Measurements from ENCODE around the gene EVC. TPM values are rescaled to one million over a fixed set of nuclear protein-coding genes. Genes with fewer than 3 reads are reported as not detected.
A peak's percentile ranks its signal among the peaks of the same experiment; 100 is the strongest.

EVC gene
- total RNA-seq (2021; fragmentation: NEBNext Ultra II Directional; extraction: Animal tissue kit (Norgen Biotek cat#: 25700)) (9.8 and 11.3 TPM in 2 replicates), polyA plus RNA-seq (2011; rRNA removed) (2.6 and 5.1 TPM in 2 replicates), polyA minus RNA-seq (2011; rRNA and poly(A)+ RNA removed) (4.2 and 6.9 TPM in 2 replicates)
- polyA plus RNA-seq (2011; cell fraction: cytosol; rRNA removed) = 3.3 TPM
- 14.4 TPM for polyA plus RNA-seq (2011; cell fraction: nucleus; rRNA removed)
- 4.8 to 5.9 TPM (median 5.2 TPM) in 4 replicates for polyA plus RNA-seq (2012, experiment 1 of 2)
- 2.9 TPM for polyA plus RNA-seq (2012, experiment 2 of 2)
- polyA plus RNA-seq (2013, experiment 1 of 2) = 4.0 TPM
- polyA plus RNA-seq (2013, experiment 2 of 2) = 4.6 TPM
- 8.1 TPM for polyA minus RNA-seq (2011; cell fraction: cytosol; rRNA and poly(A)+ RNA removed)
- 23.4 TPM for polyA minus RNA-seq (2011; cell fraction: nucleus; rRNA and poly(A)+ RNA removed)
- long read RNA-seq, experiment 1, partial matches to known transcripts = 0 of 3 reads
- long read RNA-seq, experiment 1, other reads (novel, unspliced or antisense) = 3 of 3 reads
- long read RNA-seq, experiment 2, partial matches to known transcripts = 0 of 3 reads
- long read RNA-seq, experiment 2, other reads (novel, unspliced or antisense) = 3 of 3 reads

DNA sequence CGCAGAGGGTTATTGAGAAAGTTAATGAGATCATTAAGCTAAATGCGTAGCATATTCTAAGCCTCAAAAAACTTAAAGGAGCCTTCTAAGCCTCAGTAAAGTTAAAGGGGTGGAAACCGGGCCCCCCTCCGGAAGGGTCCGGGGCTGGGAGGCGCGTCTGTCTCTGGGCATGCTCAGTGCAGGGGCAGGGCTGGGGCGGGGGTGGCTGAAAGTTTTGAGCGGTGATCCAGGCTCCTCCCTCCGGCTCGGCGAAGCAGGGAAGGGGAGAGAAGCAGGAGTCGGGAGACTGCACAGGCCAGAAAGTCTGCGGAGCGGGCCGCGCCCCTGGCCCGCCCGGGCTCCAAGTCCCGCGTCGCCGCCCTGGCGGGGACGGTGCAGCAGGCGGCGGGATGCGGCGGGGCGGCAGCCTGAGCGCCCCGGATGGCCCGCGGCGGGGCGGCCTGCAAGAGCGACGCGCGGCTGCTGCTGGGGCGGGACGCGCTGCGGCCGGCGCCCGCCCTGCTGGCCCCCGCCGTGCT, at the start of gene EVC:
EVC (plus strand) TSS at position 241 of the 518 bp plus-strand sequence; CDS start at position 421, 180 bp downstream.
- DNase-seq (ENCODE audit: low read depth in 1 of 2, low spot score in 2 of 2) = peak in 1 of 2 experiments; percentile 85
- H3K9me3 ChIP-seq (ENCODE audit: insufficient read depth in 2 of 2, low read depth in 1 of 2, low read length in 1 of 2) = peaks cover 3 to 6% of the 10 kb centered on the region in 2 experiments; a peak in 2 of 4 replicates
- H2AFZ ChIP-seq (ENCODE audit: low read length) = peak within 1 kb of the TSS; percentile 79; the same call in 1 of the 2 replicates
- FAIRE-seq = no peak
- H2BK15ac ChIP-seq (ENCODE audit: low read length) = peak within 1 kb of the TSS; percentile 61; the same call in 1 of the 2 replicates
- H3K4me2 ChIP-seq (ENCODE audit: insufficient read depth in 1 of 2, low read depth in 2 of 2, low read length in 2 of 2) = peak within 1 kb of the TSS; percentile 64 to 88
- peak within 1 kb of the TSS in 3 of 4 experiments; percentile 1 to 79 (median 19); a peak in 1 of 7 replicates for H3K9ac ChIP-seq (replicated peaks in 1 of 4; ENCODE audit: extremely low read depth in 1 of 4, low read depth in 3 of 4, low read length in 3 of 4)
- no peak within 1 kb of the TSS for H3K14ac ChIP-seq (ENCODE audit: insufficient read length)
- peak within 1 kb of the TSS; percentile 49 for H3K4ac ChIP-seq (replicated peaks; ENCODE audit: insufficient read length, low read depth, low read length)
- no peak within 1 kb of the TSS for H3K27ac ChIP-seq (ENCODE audit: low read depth, low read length)
- H3K56ac ChIP-seq (replicated peaks; ENCODE audit: insufficient read length, low read depth, low read length) = no peak within 1 kb of the TSS
- H3K23me2 ChIP-seq (ENCODE audit: low read depth, low read length) = peaks cover 22% of the 10 kb centered on the region; the same call in 1 of the 2 replicates
- peak within 1 kb of the TSS; percentile 40 to 68 (median 52) for H3K4me3 ChIP-seq (ENCODE audit: extremely low read depth in 1 of 4, insufficient read depth in 2 of 4, low read depth in 3 of 4, low read length in 4 of 4)
- no peak within 1 kb of the TSS; the same call in 1 of the 2 replicates for H2BK20ac ChIP-seq (ENCODE audit: low read length)
- no peak within 1 kb of the TSS; the same call in 1 of the 2 replicates for H2BK12ac ChIP-seq (ENCODE audit: low read depth, low read length)
- no peak within 1 kb of the TSS for H2BK120ac ChIP-seq (replicated peaks; ENCODE audit: low read depth, low read length)
- H3K36me3 ChIP-seq (ENCODE audit: control insufficient read depth in 2 of 4, insufficient read depth in 4 of 4, low read length in 3 of 4) = peaks cover 0 to 7% (median 0%) of the 10 kb centered on the region in 4 experiments; a peak in 1 of 8 replicates
- H2AK5ac ChIP-seq (ENCODE audit: low read depth, low read length) = peak within 1 kb of the TSS; percentile 26; the same call in 1 of the 2 replicates
- H3K18ac ChIP-seq (ENCODE audit: extremely low read depth, low read length) = peak within 1 kb of the TSS; percentile 71
- H3K79me2 ChIP-seq (ENCODE audit: control insufficient read depth in 1 of 2, insufficient read depth in 2 of 2, low read length in 2 of 2) = no peaks in the 10 kb centered on the region
- no peak within 1 kb of the TSS for H3K23ac ChIP-seq (ENCODE audit: insufficient read length)
- peak within 1 kb of the TSS; percentile 42; the same call in 1 of the 2 replicates for H4K8ac ChIP-seq (ENCODE audit: extremely low read depth, insufficient read depth, low read length)
- no peaks in the 10 kb centered on the region; the same call in 1 of the 2 replicates for H3K79me1 ChIP-seq (ENCODE audit: low read depth, low read length)
- H4K5ac ChIP-seq (ENCODE audit: insufficient read length, low read depth, low read length) = no peak within 1 kb of the TSS
- H4K91ac ChIP-seq (replicated peaks; ENCODE audit: insufficient read length, low read length) = no peak within 1 kb of the TSS
- POLR2A ChIA-PET (ENCODE audit: partially characterized antibody) = no interaction called here
- peak within 1 kb of the TSS; percentile 9; the same call in 1 of the 2 replicates for H2BK5ac ChIP-seq (ENCODE audit: low read depth, low read length)
- peaks cover 0 to 19% (median 15%) of the 10 kb centered on the region in 4 experiments; a peak in 4 of 7 replicates for H3K27me3 ChIP-seq (replicated peaks in 1 of 4; ENCODE audit: control insufficient read depth in 3 of 4, extremely low read depth in 1 of 4, insufficient read depth in 3 of 4, low read length in 3 of 4)
- CTCF ChIA-PET (ENCODE audit: partially characterized antibody) = interaction anchor here (0.6 to 2.0 kb wide), 8 partner anchors 13 to 1346 kb away, joined by 3 to 6 read pairs (median 4); no protein-coding TSS in a partner anchor
- peaks cover 3 to 19% (median 11%) of the 10 kb centered on the region in 4 experiments for H3K4me1 ChIP-seq (replicated peaks in 1 of 4; ENCODE audit: control insufficient read depth in 3 of 4, insufficient read depth in 4 of 4, low read length in 3 of 4)
- 3% methylated on average over 24 of the region's 49 CpGs; no CpG with 5 or more reads in 1 of the 2 experiments for WGBS, 2 experiments (ENCODE audit: extremely low coverage in 1 of 2, insufficient coverage in 1 of 2, insufficient read length in 1 of 2, insufficient replicate concordance in 2 of 2, low coverage in 1 of 2, low lambda C conversion rate in 2 of 2, missing lambda C conversion rate in 1 of 2)
- H4K20me1 ChIP-seq (replicated peaks in 1 of 2; ENCODE audit: control insufficient read depth in 1 of 2, insufficient read depth in 2 of 2, low read length in 2 of 2) = peaks cover 4 to 5% of the 10 kb centered on the region in 2 experiments
- peak in 1 of 2 experiments; percentile 47; a peak in 1 of 3 replicates for TF ChIP-seq POLR2A (IDR thresholded peaks at IDR 0.05; ENCODE audit: control extremely low read depth in 1 of 2, low read depth in 2 of 2, low read length in 2 of 2)
- TF ChIP-seq RXRA (IDR thresholded peaks at IDR 0.05; ENCODE audit: insufficient read depth, low read depth, low read length) = no peak
- TF ChIP-seq TAF1 (IDR thresholded peaks at IDR 0.05; ENCODE audit: low read depth, low read length) = 0 out of 2 replicates have a peak, but pooled peaks have one; percentile 55
- TF ChIP-seq, protein P1, sequence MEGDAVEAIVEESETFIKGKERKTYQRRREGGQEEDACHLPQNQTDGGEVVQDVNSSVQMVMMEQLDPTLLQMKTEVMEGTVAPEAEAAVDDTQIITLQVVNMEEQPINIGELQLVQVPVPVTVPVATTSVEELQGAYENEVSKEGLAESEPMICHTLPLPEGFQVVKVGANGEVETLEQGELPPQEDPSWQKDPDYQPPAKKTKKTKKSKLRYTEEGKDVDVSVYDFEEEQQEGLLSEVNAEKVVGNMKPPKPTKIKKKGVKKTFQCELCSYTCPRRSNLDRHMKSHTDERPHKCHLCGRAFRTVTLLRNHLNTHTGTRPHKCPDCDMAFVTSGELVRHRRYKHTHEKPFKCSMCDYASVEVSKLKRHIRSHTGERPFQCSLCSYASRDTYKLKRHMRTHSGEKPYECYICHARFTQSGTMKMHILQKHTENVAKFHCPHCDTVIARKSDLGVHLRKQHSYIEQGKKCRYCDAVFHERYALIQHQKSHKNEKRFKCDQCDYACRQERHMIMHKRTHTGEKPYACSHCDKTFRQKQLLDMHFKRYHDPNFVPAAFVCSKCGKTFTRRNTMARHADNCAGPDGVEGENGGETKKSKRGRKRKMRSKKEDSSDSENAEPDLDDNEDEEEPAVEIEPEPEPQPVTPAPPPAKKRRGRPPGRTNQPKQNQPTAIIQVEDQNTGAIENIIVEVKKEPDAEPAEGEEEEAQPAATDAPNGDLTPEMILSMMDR (IDR thresholded peaks at IDR 0.05; ENCODE audit: control extremely low read depth in 1 of 3, insufficient read depth in 1 of 3, low read depth in 1 of 3, low read length in 3 of 3) = no peak
- TF ChIP-seq NRF1 (IDR thresholded peaks at IDR 0.05; ENCODE audit: low read depth, low read length) = peak; percentile 55
- TF ChIP-seq, protein P2, sequence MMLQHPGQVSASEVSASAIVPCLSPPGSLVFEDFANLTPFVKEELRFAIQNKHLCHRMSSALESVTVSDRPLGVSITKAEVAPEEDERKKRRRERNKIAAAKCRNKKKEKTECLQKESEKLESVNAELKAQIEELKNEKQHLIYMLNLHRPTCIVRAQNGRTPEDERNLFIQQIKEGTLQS (IDR thresholded peaks at IDR 0.05; ENCODE audit: insufficient read depth, low read depth, low read length) = no peak

All from H1 (cell line).